Osteoblast (primary cell): Measurements from ENCODE around the gene PCDHB3. TPM values are rescaled to one million over a fixed set of nuclear protein-coding genes. Genes with fewer than 3 reads are reported as not detected.
"Not testable (repeated sequence)": the region's sequence is repeated elsewhere in the genome, so short reads cannot be mapped to it uniquely, and the experiment has no call there.

Experiments
- DNase-seq: peaks from one replicate; pipeline ENCODE4 v3.0.0; 2011; ENCODE audit warnings: low spot score, mixed read lengths; ENCODE audit not compliant: insufficient read length; ENCODE audit errors: missing footprints
- H2AFZ ChIP-seq: 2 replicates; pipeline ENCODE4 v1.6.0; 2011; ENCODE audit warnings: mild to moderate bottlenecking, low read length
- H3K27ac ChIP-seq: 2 replicates; pipeline ENCODE4 v1.5.1; 2011; ENCODE audit warnings: mild to moderate bottlenecking, low read depth, low read length, moderate library complexity
- H3K27me3 ChIP-seq: 2 replicates; pipeline ENCODE4 v1.6.0; 2012; ENCODE audit warnings: mild to moderate bottlenecking, control low read depth, inconsistent platforms, low read length, moderate library complexity; ENCODE audit not compliant: insufficient read depth
- H3K36me3 ChIP-seq: 2 replicates; pipeline ENCODE4 v1.5.1; 2011; ENCODE audit warnings: mild to moderate bottlenecking, low read length, control low read depth, moderate library complexity; ENCODE audit not compliant: insufficient read depth
- H3K4me1 ChIP-seq: 2 replicates; pipeline ENCODE4 v1.5.1; 2011; ENCODE audit warnings: mild to moderate bottlenecking, low read length, control low read depth, moderate library complexity; ENCODE audit not compliant: insufficient read depth
- H3K4me2 ChIP-seq: 2 replicates; pipeline ENCODE4 v1.6.0; 2011; ENCODE audit warnings: mild to moderate bottlenecking, low read length; ENCODE audit not compliant: insufficient read depth
- H3K4me3 ChIP-seq: fragments of 200-600 bp; sonication (generic); 3 replicates; pipeline ENCODE4 v1.5.1; 2012; ENCODE audit warnings: mild to moderate bottlenecking, low read length, inconsistent platforms; ENCODE audit not compliant: insufficient read depth
- H3K79me2 ChIP-seq: 2 replicates; pipeline ENCODE4 v1.6.0; 2012; ENCODE audit warnings: mild to moderate bottlenecking, low read length, control low read depth, inconsistent platforms; ENCODE audit not compliant: insufficient read depth
- H3K9me3 ChIP-seq: 2 replicates; pipeline ENCODE4 v1.5.1; 2011; ENCODE audit warnings: low read depth, low read length, control low read depth
- H4K20me1 ChIP-seq: 2 replicates; pipeline ENCODE4 v1.6.0; 2012; ENCODE audit warnings: mild to moderate bottlenecking, low read length, control low read depth; ENCODE audit not compliant: insufficient read depth
- CTCF ChIP-seq: IDR thresholded peaks from 2 replicates; pipeline ENCODE4 v1.5.1; 2011; ENCODE audit warnings: mild to moderate bottlenecking, low read depth, low read length, moderate library complexity; ENCODE audit errors: extremely low read depth
- total RNA-seq: library from RNA; depleted of rRNA; stranded (reverse); fragments of >200 nt; gene quantifications from 2 replicates; pipeline ENCODE4 v1.2.3, GENCODE V29; 2012

The PCDHB3 gene
- total RNA-seq, 1 donor: 0.36 TPM

- peak within 1 kb of the TSS; percentile 74 for H2AFZ ChIP-seq
- peak within 1 kb of the TSS; percentile 67 for H3K4me3 ChIP-seq
- no peak for DNase-seq
- H3K36me3 ChIP-seq: no peaks in the 10 kb centered on the region
- H3K27ac ChIP-seq: no peak within 1 kb of the TSS
- H3K4me2 ChIP-seq: peak within 1 kb of the TSS; percentile 66
- H3K4me1 ChIP-seq: no peaks in the 10 kb centered on the region
- TF ChIP-seq CTCF: peak; percentile 45
- no peaks in the 10 kb centered on the region for H3K9me3 ChIP-seq
- no peaks in the 10 kb centered on the region for H4K20me1 ChIP-seq
- H3K27me3 ChIP-seq: no peaks in the 10 kb centered on the region
- H3K79me2 ChIP-seq: no peaks in the 10 kb centered on the region
Observed at GRCh38 chr5:141135030-141135717, 34.9 kb downstream of the PCDHB3 start, which contains the start of gene PCDHB5. TSS of gene PCDHB5 (plus strand) at chr5:141135206. CDS start at chr5:141135435, 229 bp downstream.

GRCh38 chr5:141135718-141136266 lies 35.5 kb downstream of the PCDHB3 start:
- peak overlapping the region; percentile 66 for H3K4me2 ChIP-seq

GRCh38 chr5:141137346-141137745 lies 37.1 kb downstream of the PCDHB3 start:
- not testable (repeated sequence) for H3K4me2 ChIP-seq, H3K27me3 ChIP-seq, H3K27ac ChIP-seq, H3K4me1 ChIP-seq, H3K36me3 ChIP-seq, H2AFZ ChIP-seq, H3K79me2 ChIP-seq, H3K9me3 ChIP-seq, DNase-seq, H3K4me3 ChIP-seq, H4K20me1 ChIP-seq

More at GRCh38 chr5:141135718-141136266, 35.5 kb downstream of the PCDHB3 start:
- Histone ChIP-seq H4K20me1 (no peaks in the 10 kb centered on the region), H3K36me3 (no peaks in the 10 kb centered on the region), H3K4me3 (peak overlapping the region; percentile 67), H3K27me3 (no peaks in the 10 kb centered on the region), H3K79me2 (no peaks in the 10 kb centered on the region), H2AFZ (no peak overlapping the region), H3K4me1 (no peaks in the 10 kb centered on the region), H3K27ac (no peak overlapping the region), H3K9me3 (no peaks in the 10 kb centered on the region)
- no peak for TF ChIP-seq CTCF
- no peak for DNase-seq

- no peaks in the 10 kb centered on the region for H3K9me3 ChIP-seq
- no peaks in the 10 kb centered on the region for H3K4me1 ChIP-seq
- no peaks in the 10 kb centered on the region for H4K20me1 ChIP-seq
- H3K4me3 ChIP-seq: peak within 1 kb of the TSS; percentile 45
- no peaks in the 10 kb centered on the region for H3K27me3 ChIP-seq
- no peaks in the 10 kb centered on the region for H3K36me3 ChIP-seq
- H3K4me2 ChIP-seq: peak within 1 kb of the TSS; percentile 64
- H3K27ac ChIP-seq: no peak within 1 kb of the TSS
- no peak for DNase-seq
- peak; percentile 43 for TF ChIP-seq CTCF
- no peaks in the 10 kb centered on the region for H3K79me2 ChIP-seq
- peak within 1 kb of the TSS; percentile 41 for H2AFZ ChIP-seq
Observed at GRCh38 chr5:141149812-141150211, 49.5 kb downstream of the PCDHB3 start, which contains the start of gene PCDHB6. TSS of gene PCDHB6 (plus strand) at chr5:141150057. CDS start at chr5:141150258, 201 bp downstream.
